ENCODE results near the gene SNX25. TPM values are rescaled to one million over a fixed set of nuclear protein-coding genes. Genes with fewer than 3 reads are reported as not detected.

The SNX25 gene
- total RNA-seq, 2 donors from 2014 or later = 21.4 to 26.0 TPM

- H3K36me3 Mint-ChIP-seq (ENCODE audit: low read depth) = peaks cover 5% of the 10 kb centered on the region
- Histone ChIP-seq H3K27ac (ENCODE audit: low read depth, low read length) (no peak overlapping the region), H3K9me3 (ENCODE audit: control insufficient read depth, low read length) (no peaks in the 10 kb centered on the region), H3K27me3 (ENCODE audit: control insufficient read depth, insufficient read depth, low read length, poor library complexity, severe bottlenecking) (no peaks in the 10 kb centered on the region), H3K4me1 (ENCODE audit: control insufficient read depth, insufficient read depth, low read length) (no peaks in the 10 kb centered on the region), H3K9ac (ENCODE audit: extremely low read depth, low read length, poor library complexity, severe bottlenecking) (no peak overlapping the region), H3K36me3 (ENCODE audit: control insufficient read depth, insufficient read depth, low read length) (no peaks in the 10 kb centered on the region), H3K4me3 (ENCODE audit: low read length) (no peak overlapping the region)
- H3K27me3 Mint-ChIP-seq (ENCODE audit: insufficient read depth) = no peaks in the 10 kb centered on the region
- TF ChIP-seq, protein P1, sequence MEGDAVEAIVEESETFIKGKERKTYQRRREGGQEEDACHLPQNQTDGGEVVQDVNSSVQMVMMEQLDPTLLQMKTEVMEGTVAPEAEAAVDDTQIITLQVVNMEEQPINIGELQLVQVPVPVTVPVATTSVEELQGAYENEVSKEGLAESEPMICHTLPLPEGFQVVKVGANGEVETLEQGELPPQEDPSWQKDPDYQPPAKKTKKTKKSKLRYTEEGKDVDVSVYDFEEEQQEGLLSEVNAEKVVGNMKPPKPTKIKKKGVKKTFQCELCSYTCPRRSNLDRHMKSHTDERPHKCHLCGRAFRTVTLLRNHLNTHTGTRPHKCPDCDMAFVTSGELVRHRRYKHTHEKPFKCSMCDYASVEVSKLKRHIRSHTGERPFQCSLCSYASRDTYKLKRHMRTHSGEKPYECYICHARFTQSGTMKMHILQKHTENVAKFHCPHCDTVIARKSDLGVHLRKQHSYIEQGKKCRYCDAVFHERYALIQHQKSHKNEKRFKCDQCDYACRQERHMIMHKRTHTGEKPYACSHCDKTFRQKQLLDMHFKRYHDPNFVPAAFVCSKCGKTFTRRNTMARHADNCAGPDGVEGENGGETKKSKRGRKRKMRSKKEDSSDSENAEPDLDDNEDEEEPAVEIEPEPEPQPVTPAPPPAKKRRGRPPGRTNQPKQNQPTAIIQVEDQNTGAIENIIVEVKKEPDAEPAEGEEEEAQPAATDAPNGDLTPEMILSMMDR (conservative IDR thresholded peaks at IDR 0.05) = peak; percentile 51
- no peaks in the 10 kb centered on the region for H3K9me3 Mint-ChIP-seq
- H3K4me1 Mint-ChIP-seq = peaks cover 4% of the 10 kb centered on the region
- no peak overlapping the region for H3K27ac Mint-ChIP-seq
- H3K4me3 Mint-ChIP-seq = no peak overlapping the region
- DNase-seq = no peak
Measured at GRCh38 chr4:185224597-185224996, 15.2 kb downstream of the SNX25 start.

DNA sequence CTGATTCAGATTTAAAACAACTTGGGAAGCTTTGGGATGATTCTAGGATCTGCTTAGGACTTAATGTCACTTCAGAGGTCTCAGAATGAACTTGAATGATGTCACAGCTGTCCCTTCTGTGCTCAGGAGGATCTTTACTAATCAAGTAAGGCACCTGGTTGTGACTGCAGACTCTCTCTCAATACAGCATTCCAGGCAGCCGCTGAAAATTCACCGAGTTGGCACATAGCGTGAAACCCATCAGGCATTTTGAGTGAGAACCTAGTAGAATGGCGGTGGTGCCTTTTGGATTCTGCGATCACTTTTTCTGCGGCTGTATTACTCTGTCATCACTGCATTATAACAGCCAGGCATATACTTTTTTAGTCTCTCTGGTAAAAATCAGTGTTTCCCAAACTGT is 16.5 kb downstream of the SNX25 start:
- no peak overlapping the region for H3K27ac ChIP-seq (ENCODE audit: low read depth, low read length)
- Mint-ChIP-seq H3K27me3 (ENCODE audit: insufficient read depth) (no peaks in the 10 kb centered on the region), H3K4me1 (peaks cover 4% of the 10 kb centered on the region), H3K27ac (no peak overlapping the region), H3K9me3 (no peaks in the 10 kb centered on the region), H3K4me3 (no peak overlapping the region), H3K36me3 (ENCODE audit: low read depth) (peaks cover 5% of the 10 kb centered on the region)
- no peaks in the 10 kb centered on the region for H3K27me3 ChIP-seq (ENCODE audit: control insufficient read depth, insufficient read depth, low read length, poor library complexity, severe bottlenecking)
- WGBS, 2 experiments (ENCODE audit: insufficient coverage in 1 of 2, insufficient read length in 1 of 2) = 96 to 98% methylated on average over 5 to 6 of the region's 6 CpGs
- TF ChIP-seq, protein P1 (conservative IDR thresholded peaks at IDR 0.05) = no peak
- no peaks in the 10 kb centered on the region for H3K36me3 ChIP-seq (ENCODE audit: control insufficient read depth, insufficient read depth, low read length)
- no peaks in the 10 kb centered on the region for H3K4me1 ChIP-seq (ENCODE audit: control insufficient read depth, insufficient read depth, low read length)
- H3K4me3 ChIP-seq (ENCODE audit: low read length) = no peak overlapping the region
- no peaks in the 10 kb centered on the region for H3K9me3 ChIP-seq (ENCODE audit: control insufficient read depth, low read length)
- no peak overlapping the region for H3K9ac ChIP-seq (ENCODE audit: extremely low read depth, low read length, poor library complexity, severe bottlenecking)
- no peak for DNase-seq

GRCh38 chr4:185227131-185227551 is 17.7 kb downstream of the SNX25 start:
- Histone ChIP-seq H3K36me3 (ENCODE audit: control insufficient read depth, insufficient read depth, low read length) (no peaks in the 10 kb centered on the region), H3K27me3 (ENCODE audit: control insufficient read depth, insufficient read depth, low read length, poor library complexity, severe bottlenecking) (no peaks in the 10 kb centered on the region), H3K9ac (ENCODE audit: extremely low read depth, low read length, poor library complexity, severe bottlenecking) (no peak overlapping the region), H3K4me3 (ENCODE audit: low read length) (no peak overlapping the region), H3K4me1 (ENCODE audit: control insufficient read depth, insufficient read depth, low read length) (no peaks in the 10 kb centered on the region), H3K27ac (ENCODE audit: low read depth, low read length) (no peak overlapping the region), H3K9me3 (ENCODE audit: control insufficient read depth, low read length) (no peaks in the 10 kb centered on the region)
- Mint-ChIP-seq H3K27ac (no peak overlapping the region), H3K27me3 (ENCODE audit: insufficient read depth) (no peaks in the 10 kb centered on the region), H3K4me1 (no peaks in the 10 kb centered on the region), H3K4me3 (no peak overlapping the region), H3K36me3 (ENCODE audit: low read depth) (no peaks in the 10 kb centered on the region), H3K9me3 (no peaks in the 10 kb centered on the region)
- no peak for DNase-seq
- 77 to 88% methylated on average over 4 of the region's 4 CpGs for WGBS, 2 experiments (ENCODE audit: insufficient coverage in 1 of 2, insufficient read length in 1 of 2)
- TF ChIP-seq, protein P1 (conservative IDR thresholded peaks at IDR 0.05) = peak; percentile 64
